ENCODE measurements around the gene COL17A1.

- TF ChIP-seq CTCF (IDR thresholded peaks at IDR 0.05) (no peak), POLR2A (IDR thresholded peaks at IDR 0.05) (no peak)
Observed at GRCh38 chr10:104016661-104017060, 69.0 kb downstream of the COL17A1 start.

Data from uterus (tissue), 2 donors.